Loucy (cell line): ENCODE measurements around the gene CDH13.

Experiments used
- H2AFZ ChIP-seq: fragments of 200-600 bp; sonication (generic); 2 replicates; pipeline ENCODE4 v1.6.0; 2016; ENCODE audit warnings: antibody characterized with exemption, mild to moderate bottlenecking, low read length, moderate library complexity
- H3F3A ChIP-seq: fragments of 200-600 bp; 2 replicates; pipeline ENCODE4 v1.6.0; 2016; ENCODE audit warnings: antibody characterized with exemption, low read depth, mild to moderate bottlenecking
- H3K27me3 ChIP-seq: fragments of 200-600 bp; sonication (generic); 2 replicates; pipeline ENCODE4 v1.6.1; 2014; ENCODE audit warnings: low read length, mild to moderate bottlenecking; ENCODE audit not compliant: insufficient read depth, poor library complexity, severe bottlenecking
- H3K36me3 ChIP-seq: fragments of 200-600 bp; sonication (generic); 2 replicates; pipeline ENCODE4 v1.6.1; 2016; ENCODE audit warnings: low read length; ENCODE audit not compliant: insufficient read depth
- H3K4me1 ChIP-seq: fragments of 200-600 bp; sonication (generic); 2 replicates; pipeline ENCODE4 v1.5.1; 2014; ENCODE audit warnings: low read length, mild to moderate bottlenecking; ENCODE audit not compliant: insufficient read depth, poor library complexity, severe bottlenecking
- H3K4me2 ChIP-seq: fragments of 200-600 bp; sonication (generic); 2 replicates; pipeline ENCODE4 v1.6.0; 2014; ENCODE audit warnings: antibody characterized with exemption, low read length, low read depth, mild to moderate bottlenecking; ENCODE audit not compliant: poor library complexity, severe bottlenecking
- H3K4me3 ChIP-seq: fragments of 200-600 bp; sonication (generic); 2 replicates; pipeline ENCODE4 v1.5.1; 2014; ENCODE audit warnings: low read length, mild to moderate bottlenecking, mixed read lengths; ENCODE audit not compliant: poor library complexity, severe bottlenecking
- H3K79me2 ChIP-seq: fragments of 200-600 bp; sonication (generic); 2 replicates; pipeline ENCODE4 v1.6.1; 2014; ENCODE audit warnings: low read length; ENCODE audit not compliant: insufficient read depth
- H3K9ac ChIP-seq: fragments of 200-600 bp; sonication (generic); 2 replicates; pipeline ENCODE4 v1.6.0; 2014; ENCODE audit warnings: mild to moderate bottlenecking, low read depth, low read length, moderate library complexity; ENCODE audit not compliant: poor library complexity, severe bottlenecking
- H3K9me2 ChIP-seq: fragments of 200-600 bp; sonication (generic); replicated peaks from 2 replicates; pipeline ENCODE4 v1.6.1; 2016; ENCODE audit warnings: low read depth, low read length, mixed read lengths
- H3K9me3 ChIP-seq: fragments of 200-600 bp; sonication (generic); 2 replicates; pipeline ENCODE4 v1.6.1; 2014; ENCODE audit warnings: mild to moderate bottlenecking, antibody characterized with exemption, low read length, low read depth; ENCODE audit not compliant: insufficient read depth
- H4K20me1 ChIP-seq: fragments of 200-600 bp; sonication (generic); 2 replicates; pipeline ENCODE4 v1.6.0; 2014; ENCODE audit warnings: antibody characterized with exemption, low read length, mild to moderate bottlenecking; ENCODE audit not compliant: insufficient read depth, poor library complexity, severe bottlenecking
- EZH2phosphoT487 ChIP-seq: fragments of 200-600 bp; IDR thresholded peaks from 2 replicates; pipeline ENCODE4 v1.6.1; 2018; ENCODE audit warnings: antibody characterized with exemption, mild to moderate bottlenecking, moderate library complexity, borderline replicate concordance
- TF ChIP-seq, protein P1 (sequence below): fragments of 200-600 bp; sonication (generic); conservative IDR thresholded peaks from 2 replicates; pipeline ENCODE4 v1.5.1; 2014; ENCODE audit warnings: mild to moderate bottlenecking, antibody characterized with exemption, low read length

Gene CDH13

GRCh38 chr16:83004868-83005652 lies 378.3 kb downstream of the CDH13 start:
- H2AFZ ChIP-seq: no peak overlapping the region
- H3K4me2 ChIP-seq: no peak overlapping the region
- H3K79me2 ChIP-seq: no peaks in the 10 kb centered on the region
- no peak overlapping the region for H3K9ac ChIP-seq
- H3K36me3 ChIP-seq: no peaks in the 10 kb centered on the region
- no peaks in the 10 kb centered on the region for H4K20me1 ChIP-seq
- H3K27me3 ChIP-seq: no peaks in the 10 kb centered on the region
- TF ChIP-seq, protein P1, sequence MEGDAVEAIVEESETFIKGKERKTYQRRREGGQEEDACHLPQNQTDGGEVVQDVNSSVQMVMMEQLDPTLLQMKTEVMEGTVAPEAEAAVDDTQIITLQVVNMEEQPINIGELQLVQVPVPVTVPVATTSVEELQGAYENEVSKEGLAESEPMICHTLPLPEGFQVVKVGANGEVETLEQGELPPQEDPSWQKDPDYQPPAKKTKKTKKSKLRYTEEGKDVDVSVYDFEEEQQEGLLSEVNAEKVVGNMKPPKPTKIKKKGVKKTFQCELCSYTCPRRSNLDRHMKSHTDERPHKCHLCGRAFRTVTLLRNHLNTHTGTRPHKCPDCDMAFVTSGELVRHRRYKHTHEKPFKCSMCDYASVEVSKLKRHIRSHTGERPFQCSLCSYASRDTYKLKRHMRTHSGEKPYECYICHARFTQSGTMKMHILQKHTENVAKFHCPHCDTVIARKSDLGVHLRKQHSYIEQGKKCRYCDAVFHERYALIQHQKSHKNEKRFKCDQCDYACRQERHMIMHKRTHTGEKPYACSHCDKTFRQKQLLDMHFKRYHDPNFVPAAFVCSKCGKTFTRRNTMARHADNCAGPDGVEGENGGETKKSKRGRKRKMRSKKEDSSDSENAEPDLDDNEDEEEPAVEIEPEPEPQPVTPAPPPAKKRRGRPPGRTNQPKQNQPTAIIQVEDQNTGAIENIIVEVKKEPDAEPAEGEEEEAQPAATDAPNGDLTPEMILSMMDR: no peak
- no peak for TF ChIP-seq EZH2phosphoT487
- no peaks in the 10 kb centered on the region for H3K9me2 ChIP-seq
- H3K9me3 ChIP-seq: no peaks in the 10 kb centered on the region
- H3F3A ChIP-seq: no peaks in the 10 kb centered on the region
- no peaks in the 10 kb centered on the region for H3K4me1 ChIP-seq
- no peak overlapping the region for H3K4me3 ChIP-seq

GRCh38 chr16:83005653-83006160 lies 378.9 kb downstream of the CDH13 start:
- Histone ChIP-seq H3K9me3 (no peaks in the 10 kb centered on the region), H3K4me1 (no peaks in the 10 kb centered on the region), H3K9me2 (no peaks in the 10 kb centered on the region), H4K20me1 (no peaks in the 10 kb centered on the region), H2AFZ (no peak overlapping the region), H3K4me2 (no peak overlapping the region), H3K27me3 (no peaks in the 10 kb centered on the region), H3K4me3 (no peak overlapping the region), H3K79me2 (no peaks in the 10 kb centered on the region), H3F3A (no peaks in the 10 kb centered on the region), H3K36me3 (no peaks in the 10 kb centered on the region), H3K9ac (no peak overlapping the region)
- TF ChIP-seq EZH2phosphoT487: no peak
- TF ChIP-seq, protein P1: no peak

- TF ChIP-seq, protein P1: no peak
- no peak for TF ChIP-seq EZH2phosphoT487
- no peaks in the 10 kb centered on the region for H3K79me2 ChIP-seq
- H3K9me2 ChIP-seq: no peaks in the 10 kb centered on the region
- no peak overlapping the region for H3K9ac ChIP-seq
- no peak overlapping the region for H3K4me3 ChIP-seq
- H3K36me3 ChIP-seq: no peaks in the 10 kb centered on the region
- H3K4me2 ChIP-seq: no peak overlapping the region
- no peaks in the 10 kb centered on the region for H3K9me3 ChIP-seq
- no peaks in the 10 kb centered on the region for H3F3A ChIP-seq
- no peaks in the 10 kb centered on the region for H4K20me1 ChIP-seq
- no peaks in the 10 kb centered on the region for H3K4me1 ChIP-seq
- H3K27me3 ChIP-seq: no peaks in the 10 kb centered on the region
- no peak overlapping the region for H2AFZ ChIP-seq
These were observed 384.3 kb downstream of the CDH13 start for GRCh38 chr16:83010776-83011720.
